ENCODE data around the gene AHDC1. TPM values are rescaled to one million over a fixed set of nuclear protein-coding genes. Genes with fewer than 3 reads are reported as not detected.

AHDC1 gene
- total RNA-seq, 1 experiment from 2014 or later, result 33.7 TPM

- ChIA-PET POLR2A (no interaction called here), RAD21 (ENCODE audit: low non-redundant PET in 1 of 2, low total read pairs in 2 of 2, uncharacterized antibody in 2 of 2, unreplicated experiment in 2 of 2) (no interaction called here), CTCF (interaction anchor here (2.2 kb wide), 1 partner anchor 35 kb away, joined by 12 read pairs; no protein-coding TSS in a partner anchor)
- ATAC-seq (no peak), DNase-seq (ENCODE audit: low read depth, low spot score) (no peak)
- Histone ChIP-seq H2AFZ (ENCODE audit: low read depth, low read length, poor library complexity, severe bottlenecking) (no peak overlapping the region), H3K4me3 (replicated peaks in 1 of 2; ENCODE audit: low read depth in 1 of 2, low read length in 2 of 2) (no peak overlapping the region), H3K9me2 (ENCODE audit: insufficient read depth) (no peaks in the 10 kb centered on the region), H3K9ac (ENCODE audit: low read length) (no peak overlapping the region), H3K9me3 (ENCODE audit: control insufficient read depth in 1 of 2, insufficient read depth in 1 of 2, low read depth in 1 of 2, low read length in 2 of 2) (no peaks in the 10 kb centered on the region), H3K4me1 (ENCODE audit: control insufficient read depth in 1 of 2, insufficient read depth in 2 of 2, low read length in 2 of 2) (peaks cover 25 to 42% of the 10 kb centered on the region in 2 experiments), H4K20me1 (ENCODE audit: insufficient read depth) (no peaks in the 10 kb centered on the region), H3K27me3 (ENCODE audit: insufficient read depth, low read length) (no peaks in the 10 kb centered on the region), H3K36me3 (ENCODE audit: control insufficient read depth in 1 of 2, insufficient read depth in 2 of 2, low read length in 2 of 2) (peaks cover 0 to 7% of the 10 kb centered on the region in 2 experiments; a peak in 2 of 4 replicates), H3K4me2 (ENCODE audit: low read length) (no peak overlapping the region), H3K79me2 (ENCODE audit: insufficient read depth, low read length) (peaks cover 73% of the 10 kb centered on the region), H3K27ac (ENCODE audit: low read depth, low read length) (no peak overlapping the region)
- no TSS peak for BruUV-seq (replicated peaks)
- TF ChIP-seq CBX3 (IDR thresholded peaks at IDR 0.05; ENCODE audit: low read depth) (no peak), JUND (IDR thresholded peaks at IDR 0.05) (no peak), ELF1 (IDR thresholded peaks at IDR 0.05; ENCODE audit: borderline replicate concordance, low read depth) (no peak), SP1 (IDR thresholded peaks at IDR 0.05; ENCODE audit: low read depth) (no peak), ZNF274 (IDR thresholded peaks at IDR 0.05; ENCODE audit: low read depth, low read length) (no peak), SRF (IDR thresholded peaks at IDR 0.05; ENCODE audit: low read depth) (no peak), MAX (IDR thresholded peaks at IDR 0.05) (no peak), POLR2A (IDR thresholded peaks at IDR 0.05; ENCODE audit: borderline replicate concordance, extremely low read depth, insufficient read depth, insufficient read length) (no peak), EGR1 (IDR thresholded peaks at IDR 0.05; ENCODE audit: low read depth) (no peak), CEBPB (IDR thresholded peaks at IDR 0.05; ENCODE audit: low read depth) (no peak), TCF7L2 (IDR thresholded peaks at IDR 0.05; ENCODE audit: borderline replicate concordance, extremely low read depth, insufficient read depth, insufficient read length) (no peak)
- TF ChIP-seq, protein P1, sequence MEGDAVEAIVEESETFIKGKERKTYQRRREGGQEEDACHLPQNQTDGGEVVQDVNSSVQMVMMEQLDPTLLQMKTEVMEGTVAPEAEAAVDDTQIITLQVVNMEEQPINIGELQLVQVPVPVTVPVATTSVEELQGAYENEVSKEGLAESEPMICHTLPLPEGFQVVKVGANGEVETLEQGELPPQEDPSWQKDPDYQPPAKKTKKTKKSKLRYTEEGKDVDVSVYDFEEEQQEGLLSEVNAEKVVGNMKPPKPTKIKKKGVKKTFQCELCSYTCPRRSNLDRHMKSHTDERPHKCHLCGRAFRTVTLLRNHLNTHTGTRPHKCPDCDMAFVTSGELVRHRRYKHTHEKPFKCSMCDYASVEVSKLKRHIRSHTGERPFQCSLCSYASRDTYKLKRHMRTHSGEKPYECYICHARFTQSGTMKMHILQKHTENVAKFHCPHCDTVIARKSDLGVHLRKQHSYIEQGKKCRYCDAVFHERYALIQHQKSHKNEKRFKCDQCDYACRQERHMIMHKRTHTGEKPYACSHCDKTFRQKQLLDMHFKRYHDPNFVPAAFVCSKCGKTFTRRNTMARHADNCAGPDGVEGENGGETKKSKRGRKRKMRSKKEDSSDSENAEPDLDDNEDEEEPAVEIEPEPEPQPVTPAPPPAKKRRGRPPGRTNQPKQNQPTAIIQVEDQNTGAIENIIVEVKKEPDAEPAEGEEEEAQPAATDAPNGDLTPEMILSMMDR (IDR thresholded peaks at IDR 0.05 in 2 of 3, conservative IDR thresholded peaks at IDR 0.05 in 1 of 3; ENCODE audit: borderline replicate concordance in 1 of 3, insufficient read depth in 1 of 3, low read depth in 2 of 3, low read length in 2 of 3), result no peak
- intact Hi-C loops (cut with micrococcal nuclease), result no loop called here
Observed at GRCh38 chr1:27592232-27592930, 11.6 kb downstream of the AHDC1 start.

Measured in HCT116 (cell line).